ENCODE measurements around the gene RECQL.

RECQL gene, protein sequence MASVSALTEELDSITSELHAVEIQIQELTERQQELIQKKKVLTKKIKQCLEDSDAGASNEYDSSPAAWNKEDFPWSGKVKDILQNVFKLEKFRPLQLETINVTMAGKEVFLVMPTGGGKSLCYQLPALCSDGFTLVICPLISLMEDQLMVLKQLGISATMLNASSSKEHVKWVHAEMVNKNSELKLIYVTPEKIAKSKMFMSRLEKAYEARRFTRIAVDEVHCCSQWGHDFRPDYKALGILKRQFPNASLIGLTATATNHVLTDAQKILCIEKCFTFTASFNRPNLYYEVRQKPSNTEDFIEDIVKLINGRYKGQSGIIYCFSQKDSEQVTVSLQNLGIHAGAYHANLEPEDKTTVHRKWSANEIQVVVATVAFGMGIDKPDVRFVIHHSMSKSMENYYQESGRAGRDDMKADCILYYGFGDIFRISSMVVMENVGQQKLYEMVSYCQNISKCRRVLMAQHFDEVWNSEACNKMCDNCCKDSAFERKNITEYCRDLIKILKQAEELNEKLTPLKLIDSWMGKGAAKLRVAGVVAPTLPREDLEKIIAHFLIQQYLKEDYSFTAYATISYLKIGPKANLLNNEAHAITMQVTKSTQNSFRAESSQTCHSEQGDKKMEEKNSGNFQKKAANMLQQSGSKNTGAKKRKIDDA

DNA sequence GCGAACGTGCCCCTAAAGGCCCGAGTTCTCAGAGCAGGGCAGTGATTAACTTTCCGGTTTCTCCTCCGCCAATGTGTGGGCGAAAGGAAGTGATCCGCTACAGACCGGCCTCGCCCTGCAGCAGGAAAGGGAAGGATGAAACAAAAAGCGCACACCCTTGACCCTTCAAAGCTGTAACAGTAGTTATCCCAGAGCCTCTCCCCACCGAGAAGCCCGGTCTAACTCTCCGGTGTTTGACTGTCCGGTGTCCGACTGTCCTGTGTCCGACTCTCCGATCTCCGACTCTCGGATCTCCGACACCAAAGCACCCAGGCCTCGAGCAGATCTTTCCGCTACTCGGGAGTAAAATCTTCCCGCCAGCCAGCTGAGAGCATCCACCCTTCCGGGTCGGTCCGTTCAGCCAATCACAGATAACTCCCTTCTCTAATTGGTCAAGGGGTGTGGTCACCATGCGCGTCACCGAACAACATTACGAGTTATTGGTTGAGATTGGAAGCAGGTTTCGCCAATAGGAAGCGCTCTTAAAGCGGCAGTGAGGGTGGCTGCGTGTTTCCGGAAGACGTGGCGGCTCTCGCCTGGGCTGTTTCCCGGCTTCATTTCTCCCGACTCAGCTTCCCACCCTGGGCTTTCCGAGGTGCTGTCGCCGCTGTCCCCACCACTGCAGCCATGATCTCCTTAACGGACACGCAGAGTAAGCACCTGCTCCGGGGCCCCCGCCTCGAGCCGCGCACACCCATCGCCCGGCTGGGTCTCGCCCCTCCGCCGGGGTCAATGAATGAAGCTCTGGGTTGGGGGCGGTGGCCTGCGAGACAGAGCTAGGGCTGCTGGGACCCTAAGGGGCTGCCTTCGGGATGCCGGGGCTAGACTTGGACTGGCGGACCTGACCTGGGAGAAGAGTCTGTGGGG, at the start of gene RECQL, which contains the start of gene GOLT1B:
TSS of gene RECQL (minus strand) at position 378 of the 906 bp plus-strand sequence. CDS start 2,065 bp downstream, outside the sequence.
TSS of gene GOLT1B (plus strand) at position 532 of the 906 bp plus-strand sequence. CDS start at position 667, 135 bp downstream.
- peak; percentile 99 for DNase-seq

DNA sequence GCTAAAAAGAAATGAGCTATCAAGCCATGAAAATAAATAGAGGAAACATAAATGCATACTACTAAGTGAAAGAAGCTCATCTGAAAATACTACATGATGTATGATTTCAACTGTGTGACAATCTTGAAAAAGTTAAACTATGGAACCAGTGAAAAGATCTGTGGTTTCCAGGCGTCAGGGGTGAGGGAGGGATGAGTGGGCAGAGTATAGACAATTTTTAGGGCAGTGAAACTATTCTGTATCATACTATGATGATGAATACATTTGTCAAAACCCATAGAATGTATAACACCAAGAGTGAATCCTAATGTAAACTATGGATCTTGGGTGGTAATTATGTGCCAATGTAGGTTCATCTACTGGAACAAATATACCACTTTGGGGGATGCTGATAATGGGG, 46.0 kb upstream of the RECQL start:
- DNase-seq = no peak

DNA sequence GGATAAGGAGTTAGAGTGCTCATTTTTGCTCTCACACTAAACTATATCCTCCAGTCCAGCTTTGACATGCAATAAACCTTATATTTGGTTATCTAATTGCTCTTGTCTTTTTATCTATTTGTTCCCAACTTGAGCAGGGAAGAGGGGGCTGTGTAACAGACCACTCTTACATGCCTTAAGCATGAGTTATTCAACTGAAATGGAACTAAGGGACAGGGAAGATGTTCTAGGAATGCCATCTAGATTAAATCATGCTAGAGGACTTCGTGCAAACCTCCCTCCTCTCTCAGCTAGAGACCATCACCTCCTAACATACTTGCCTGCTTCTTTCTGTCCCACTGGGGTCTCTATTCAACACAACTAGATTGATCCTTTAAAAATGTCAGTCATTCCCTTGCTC, 45.3 kb upstream of the RECQL start:
- no peak for DNase-seq

DNA sequence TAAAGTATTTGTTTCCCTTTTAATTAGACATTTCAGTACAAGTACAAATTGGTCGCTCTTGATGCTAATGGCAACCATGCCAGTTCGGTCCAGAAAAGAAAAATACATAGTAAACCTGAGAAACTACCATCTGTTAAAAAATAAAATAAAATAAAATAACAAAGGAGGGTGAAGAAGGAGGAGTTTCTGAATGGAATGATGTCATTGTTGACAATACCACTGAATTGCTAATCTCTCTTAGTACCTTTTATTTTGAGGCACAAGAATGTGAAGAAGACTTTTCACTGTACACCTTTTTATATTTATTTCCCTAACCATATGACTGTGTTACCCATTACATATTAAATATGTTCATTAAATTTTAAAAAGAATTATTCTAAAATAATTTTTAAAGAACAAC, 44.1 kb upstream of the RECQL start:
- no peak for DNase-seq

DNA sequence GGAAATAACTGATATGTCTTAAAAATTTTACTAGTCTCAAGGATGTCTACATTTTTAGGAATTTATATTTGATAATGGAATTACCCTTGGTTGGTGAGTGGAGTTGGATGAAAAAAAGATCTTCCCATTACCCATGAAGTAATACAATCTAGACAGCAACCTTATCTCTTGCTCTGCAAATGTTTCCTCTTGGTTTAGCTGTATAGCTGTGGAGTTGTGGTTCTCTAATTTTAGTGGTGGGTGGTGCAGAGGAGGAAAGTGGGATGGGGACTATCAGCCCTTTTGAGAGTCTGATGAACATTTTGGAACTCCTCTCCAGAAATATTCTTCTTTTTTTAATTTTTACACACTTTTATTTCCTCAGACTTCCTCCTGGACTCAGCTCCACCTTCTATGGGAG, 41.7 kb upstream of the RECQL start:
- peak; percentile 37 for DNase-seq

DNA sequence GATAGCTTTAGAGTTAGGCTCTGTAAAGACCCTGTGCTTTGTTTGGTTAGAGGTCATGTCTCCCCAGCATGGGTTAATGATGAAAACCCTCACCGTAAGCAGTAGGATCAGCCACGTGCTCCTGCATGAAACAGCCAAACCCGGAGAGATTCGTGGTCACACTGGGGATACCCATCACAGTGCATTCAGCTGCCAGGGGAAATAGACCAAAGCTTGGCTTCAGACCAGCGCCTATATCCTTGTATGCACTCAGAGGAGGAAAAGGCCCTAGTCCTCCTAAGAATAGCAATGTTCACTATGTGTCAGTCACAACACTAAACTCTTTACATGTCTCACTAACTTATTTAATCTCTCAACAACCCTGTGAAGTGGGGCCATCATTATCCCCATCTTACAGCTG, 41.0 kb upstream of the RECQL start:
- DNase-seq = peak; percentile 12

DNA sequence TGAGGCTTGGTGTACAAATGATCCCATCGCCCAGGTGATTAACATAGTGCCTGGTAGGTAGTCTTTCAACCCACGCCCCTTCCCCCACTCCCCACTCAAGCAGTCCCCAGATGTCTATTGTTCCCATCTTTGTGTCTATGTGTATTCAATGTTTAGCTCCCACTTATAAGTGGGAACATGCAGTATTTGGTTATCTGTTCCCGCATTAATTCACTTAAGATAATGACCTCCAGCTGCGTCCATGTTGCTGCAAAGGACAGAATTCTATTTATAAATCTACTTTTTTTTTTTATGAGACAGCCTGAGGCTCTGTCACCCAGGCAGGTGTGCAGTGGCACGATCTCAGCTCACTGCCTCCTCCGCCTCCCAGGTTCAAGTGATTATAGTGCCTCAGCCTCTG, 40.3 kb upstream of the RECQL start:
- DNase-seq = no peak

DNA sequence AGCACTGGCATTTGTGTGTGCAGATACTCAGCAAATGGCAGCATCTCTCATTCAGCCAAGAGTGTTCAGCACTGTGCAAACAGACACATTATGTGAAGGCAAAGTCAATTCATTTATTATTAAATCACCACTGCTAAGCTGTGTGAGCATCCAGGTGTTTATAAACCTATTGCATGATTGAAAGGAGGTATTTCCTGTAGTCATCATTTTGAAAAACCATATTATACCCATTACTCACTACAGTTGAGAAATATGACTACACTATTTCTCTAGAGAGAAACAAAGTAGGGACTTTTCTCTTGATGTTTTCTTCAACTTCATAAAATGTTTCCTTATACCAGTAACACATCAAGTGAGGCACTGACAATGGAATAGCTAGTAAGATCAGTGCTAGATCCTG, 38.4 kb upstream of the RECQL start:
- DNase-seq = no peak

DNA sequence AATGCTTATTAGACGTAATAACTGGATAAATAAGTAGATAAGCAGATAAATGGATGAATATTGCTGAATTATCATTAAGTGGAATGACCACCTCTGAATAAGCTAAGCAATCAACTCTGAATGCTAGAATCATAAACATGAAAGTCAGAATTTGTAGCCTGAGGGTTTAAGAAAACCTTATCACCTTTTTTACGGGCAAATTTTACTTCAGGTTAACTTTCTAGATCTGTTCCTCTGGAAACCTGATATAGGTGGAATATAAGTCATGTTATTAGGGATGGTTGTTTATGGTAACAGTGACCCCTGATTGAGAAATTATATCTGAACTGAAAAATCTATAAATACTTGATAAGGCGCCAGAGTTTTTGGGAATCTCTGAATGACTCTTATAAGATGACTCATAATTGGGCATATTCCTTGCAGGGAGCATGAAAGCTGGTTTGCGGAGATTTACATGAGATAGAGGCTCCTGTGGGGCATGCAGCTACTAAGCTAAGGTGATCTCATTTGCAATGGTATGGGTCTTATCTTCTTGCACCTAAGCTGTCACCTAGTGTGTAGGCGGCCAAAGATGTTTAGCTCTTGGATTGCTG, 36.7 kb upstream of the RECQL start:
- no peak for DNase-seq

DNA sequence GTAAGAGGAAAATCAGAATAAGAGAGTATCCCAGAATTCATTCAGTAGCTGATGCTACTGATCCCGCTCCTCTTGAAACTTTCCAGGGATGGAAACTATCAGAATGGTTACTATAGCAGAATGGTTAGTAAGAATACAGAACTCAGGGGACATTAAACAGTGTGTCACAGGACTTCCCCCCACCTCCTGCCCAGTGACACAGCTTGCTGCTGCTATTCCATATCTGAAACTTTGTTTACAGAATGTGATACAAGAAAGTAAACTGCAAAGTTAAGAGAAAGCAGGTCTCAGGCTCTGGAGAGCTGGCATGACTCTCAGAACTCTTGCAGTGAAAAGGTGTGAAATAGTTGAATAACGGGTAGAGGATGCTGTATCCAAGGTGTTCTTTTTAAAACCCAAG, 28.0 kb upstream of the RECQL start:
- no peak for DNase-seq

DNA sequence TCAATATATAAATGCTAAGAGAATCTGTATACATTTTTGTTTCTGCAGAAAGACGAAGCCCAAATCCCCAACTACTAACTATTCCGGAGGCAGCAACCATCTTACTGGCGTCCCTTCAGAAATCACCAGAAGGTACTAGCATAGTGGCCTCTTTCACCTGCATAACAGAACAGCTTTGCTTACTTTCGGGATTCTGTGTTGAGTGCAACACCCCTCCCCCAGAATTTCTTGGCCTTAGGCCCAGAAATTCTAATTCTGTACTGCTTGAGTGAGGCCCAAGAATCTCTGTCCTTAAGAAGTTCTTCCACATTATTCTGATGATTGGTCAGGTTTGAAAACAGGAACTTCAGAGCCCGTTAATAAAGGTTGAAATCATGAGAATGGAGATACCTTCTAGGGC, 27.5 kb upstream of the RECQL start:
- no peak for DNase-seq

DNA sequence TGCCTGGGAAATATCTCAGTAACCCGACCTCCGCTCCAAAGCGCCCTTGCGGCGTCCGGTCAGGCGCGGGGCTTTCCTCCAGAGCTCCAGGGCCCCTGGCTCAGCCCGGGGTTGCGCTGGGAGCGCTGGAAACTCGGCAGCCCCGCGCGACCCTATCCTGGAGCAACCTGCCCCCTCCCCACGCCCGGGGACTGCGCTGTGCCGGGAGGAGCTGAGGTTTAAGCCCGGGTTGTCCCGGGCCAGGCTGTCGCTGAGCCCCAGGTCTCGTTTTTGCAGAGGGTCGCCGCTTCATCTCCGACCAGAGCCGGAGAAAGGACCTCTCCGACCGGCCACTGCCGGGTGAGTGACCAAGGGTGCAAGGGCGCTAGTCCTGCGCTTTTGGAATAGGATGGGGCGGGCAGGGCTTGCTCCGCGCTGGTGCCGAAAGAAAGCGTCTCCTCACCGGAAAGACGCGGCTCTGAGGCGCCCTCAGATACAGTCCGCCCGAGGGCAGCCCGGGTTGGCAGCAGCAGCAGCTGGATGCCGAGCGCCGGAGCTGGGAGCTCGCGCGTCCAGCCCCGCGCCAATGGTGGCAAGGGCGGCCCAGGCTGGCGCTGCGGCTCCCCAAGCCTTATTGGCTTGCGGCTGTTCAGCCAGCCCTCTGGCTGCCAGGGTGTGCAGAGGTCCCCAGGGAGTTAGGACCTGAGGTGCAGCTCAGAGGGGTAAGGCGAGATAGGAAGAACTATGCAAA, 26.2 kb upstream of the RECQL start:
- DNase-seq = peak; percentile 55

DNA sequence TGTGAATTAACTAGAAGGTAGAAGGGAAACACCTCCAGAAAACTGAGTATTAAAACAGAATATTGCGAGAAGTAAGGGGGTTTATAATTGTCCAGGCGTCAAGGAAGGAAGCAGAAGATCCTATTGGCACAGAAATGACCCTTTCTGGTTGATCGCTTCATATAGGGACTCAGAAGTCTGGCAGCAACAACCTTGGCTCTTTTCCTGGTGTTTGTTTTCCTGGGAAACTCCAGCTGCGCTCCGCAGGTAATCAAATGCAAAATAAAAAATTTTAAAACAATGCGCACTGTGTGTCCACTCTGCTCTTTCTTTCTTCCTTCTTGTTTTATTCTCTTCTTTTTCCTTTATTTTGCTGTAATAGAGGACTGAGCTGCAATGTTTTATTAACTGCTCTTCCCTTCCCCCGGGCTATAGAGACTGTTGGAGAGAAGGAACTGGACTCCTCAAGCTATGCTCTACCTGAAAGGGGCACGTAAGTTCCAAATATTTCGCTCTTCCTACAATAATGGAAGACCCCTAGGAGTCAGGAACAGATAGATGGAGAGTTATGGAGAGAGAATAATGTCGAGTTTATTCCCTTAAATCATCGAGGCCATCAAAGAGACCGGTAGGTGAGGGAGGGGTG, 25.4 kb upstream of the RECQL start:
- DNase-seq = no peak

DNA sequence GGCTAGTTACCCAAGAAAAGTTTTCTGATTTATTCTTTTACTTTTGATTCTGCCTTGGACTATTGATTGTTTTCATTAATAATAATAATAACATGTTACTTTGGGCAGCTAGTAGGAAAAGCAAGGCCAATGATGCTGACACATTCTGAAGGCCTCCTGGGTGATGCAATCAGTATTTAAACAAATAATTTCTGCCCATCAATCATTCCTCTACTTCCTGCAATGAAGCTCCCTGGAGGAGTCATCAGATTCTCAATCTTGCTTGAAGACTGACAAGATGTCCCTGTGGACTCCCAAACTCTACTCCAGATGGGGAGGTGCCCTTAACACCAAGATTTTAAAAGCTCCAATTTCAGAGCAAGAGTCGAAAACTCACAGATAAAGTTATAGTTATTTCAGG, 24.6 kb upstream of the RECQL start, which contains the start of gene SPX:
TSS of gene SPX (plus strand) at position 244 of the 400 bp plus-strand sequence. CDS start 177 bp downstream, outside the sequence.
- no peak for DNase-seq

DNA sequence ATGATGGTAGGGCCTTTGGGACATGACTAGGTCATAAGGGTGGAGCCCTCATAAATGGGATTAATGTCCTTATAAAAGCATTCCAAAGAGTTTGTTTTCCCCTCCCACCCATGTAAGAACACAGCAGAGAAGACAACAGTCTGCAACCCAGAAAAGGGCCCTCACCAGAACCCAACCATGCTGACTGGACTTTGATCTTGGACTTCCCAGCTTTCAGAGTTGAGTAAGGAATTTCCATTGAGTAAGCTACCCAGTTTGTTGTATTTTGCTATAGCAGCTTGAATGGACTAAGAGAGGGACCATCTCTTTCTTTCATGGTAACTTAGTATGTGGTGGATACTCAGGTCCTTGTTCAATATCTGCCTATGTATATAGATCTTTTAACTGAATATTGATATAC, 21.7 kb upstream of the RECQL start:
- DNase-seq = no peak

DNA sequence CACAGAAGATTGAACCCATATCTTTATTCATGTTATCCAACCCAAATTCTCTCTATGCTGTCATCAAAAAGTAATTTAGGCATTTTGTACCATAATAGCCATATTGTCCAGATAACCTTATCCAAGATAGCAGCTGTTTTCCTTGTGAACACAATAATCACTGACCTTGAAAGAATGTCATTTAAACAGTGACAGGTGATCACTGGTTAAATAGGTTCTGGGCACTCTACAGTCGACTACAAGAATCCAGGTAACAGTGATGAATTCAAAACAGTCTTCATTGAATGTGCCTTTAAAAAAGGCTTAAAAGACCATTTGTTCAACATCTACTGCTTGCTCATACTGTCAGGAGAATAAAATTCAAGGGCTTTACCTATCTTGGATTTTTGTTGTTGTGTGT, 20.1 kb upstream of the RECQL start:
- no peak for DNase-seq

DNA sequence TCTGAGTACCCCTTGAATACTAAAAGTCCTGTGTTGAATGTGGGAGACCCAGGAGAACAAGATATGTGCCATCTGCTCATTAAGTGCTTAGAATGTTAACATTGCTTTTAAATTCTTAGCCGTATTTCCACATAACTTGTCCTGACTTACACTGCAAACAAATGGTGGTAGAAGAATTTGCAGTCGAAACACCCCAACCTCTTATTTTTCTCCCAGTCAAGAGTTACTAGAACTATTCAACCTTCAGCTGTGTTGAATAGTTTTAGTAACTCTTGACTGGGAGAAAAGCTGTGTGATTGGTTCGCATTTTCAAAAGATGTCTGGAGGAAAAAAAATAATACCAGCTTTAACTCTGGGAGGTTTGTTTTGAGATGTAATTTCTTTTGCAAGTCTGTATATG, 17.0 kb upstream of the RECQL start:
- DNase-seq = no peak

DNA sequence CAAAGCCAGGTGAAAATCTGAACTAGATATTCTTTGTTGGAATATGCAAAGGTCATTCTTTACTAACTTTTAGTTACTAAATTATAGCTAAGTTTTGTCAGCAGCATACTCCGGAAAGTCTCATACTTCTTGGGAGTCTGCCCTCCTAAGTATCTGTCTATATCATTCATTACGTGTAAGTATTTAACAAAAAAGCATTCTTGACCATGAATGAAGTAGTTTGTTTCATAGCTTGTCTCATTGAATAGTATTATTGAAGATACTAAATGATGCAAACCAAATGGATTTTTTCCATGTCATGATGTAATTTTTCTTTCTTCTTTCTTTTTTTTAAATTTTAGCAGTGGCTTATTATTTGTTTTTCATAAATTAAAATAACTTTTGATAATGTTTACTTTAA, 14.8 kb upstream of the RECQL start:
- no peak for DNase-seq

DNA sequence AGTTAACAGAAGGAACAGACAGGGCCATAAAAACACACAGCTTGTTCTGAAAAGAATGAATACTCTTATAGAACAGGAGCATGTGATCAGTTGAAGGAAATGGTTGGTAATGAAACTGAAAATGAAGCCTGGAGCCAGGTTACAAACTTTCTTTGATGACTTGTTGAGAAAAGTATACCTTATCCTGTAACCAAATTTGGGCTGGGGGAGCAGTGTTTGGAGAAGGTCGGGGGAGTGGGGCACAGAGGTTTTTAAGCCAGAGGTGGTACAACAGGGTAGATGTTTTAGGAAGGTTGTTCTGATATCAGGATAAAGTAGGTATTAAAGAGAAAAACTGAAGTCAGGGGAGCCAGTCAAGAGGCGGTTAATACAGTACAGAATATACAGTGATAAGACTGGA, 8.3 kb upstream of the RECQL start:
- DNase-seq = no peak

DNA sequence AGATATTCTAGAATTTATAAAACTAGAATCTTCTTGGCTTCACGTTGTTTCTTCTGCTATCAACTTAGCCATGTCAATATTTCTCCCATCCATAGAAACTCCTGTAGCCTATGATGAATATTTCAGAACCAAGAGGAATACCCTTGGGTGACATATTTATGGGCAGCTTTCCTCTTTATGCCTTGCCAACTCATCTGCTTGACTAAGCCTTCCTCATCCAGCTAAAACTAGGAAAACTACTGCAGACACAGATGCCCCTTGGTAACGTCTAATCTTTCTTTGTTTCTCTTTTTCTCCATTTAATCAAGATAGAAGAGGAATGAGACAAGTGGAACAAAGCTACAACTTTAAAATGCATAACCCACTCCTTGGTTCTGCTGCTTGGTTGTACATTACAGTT, 6.4 kb upstream of the RECQL start:
- no peak for DNase-seq

DNA sequence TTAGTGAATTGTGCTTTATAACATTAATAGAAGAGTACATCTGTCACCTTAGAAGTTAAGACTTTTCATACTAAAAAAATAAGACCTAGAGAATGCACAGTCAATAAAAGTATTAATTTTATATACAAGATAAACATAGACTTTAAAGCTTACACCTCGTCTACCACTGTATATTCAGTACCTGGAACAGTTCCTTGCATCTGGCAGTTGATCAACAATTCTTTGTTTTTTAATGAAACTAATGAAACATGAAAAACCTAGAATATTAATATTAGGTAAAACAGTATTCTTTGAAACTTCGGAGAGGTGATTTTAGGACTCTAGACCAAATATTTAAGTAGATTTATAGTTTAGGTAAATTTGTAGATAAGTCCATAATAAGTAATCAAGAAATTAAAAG, 4.5 kb upstream of the RECQL start:
- DNase-seq = no peak

DNA sequence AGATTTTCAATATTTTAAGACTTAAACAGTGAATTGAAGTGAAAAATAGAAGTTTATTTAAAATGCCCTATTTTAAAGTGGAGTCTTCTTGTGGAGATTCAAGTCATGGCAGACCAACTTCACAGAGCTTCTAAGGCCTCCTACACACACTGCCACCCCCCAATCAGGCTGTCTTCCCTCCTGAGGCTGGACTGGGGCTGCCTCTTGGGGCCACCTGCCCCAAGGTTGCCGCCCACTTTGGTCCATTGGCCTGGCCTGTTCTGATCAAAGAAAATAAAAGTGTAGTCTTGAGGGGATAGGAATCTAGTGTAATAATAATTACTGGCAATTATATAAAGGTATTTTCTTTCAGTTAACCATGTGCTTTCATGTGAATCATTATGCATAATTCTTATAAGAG, 1.4 kb upstream of the RECQL start:
- no peak for DNase-seq

Measured in hematopoietic multipotent progenitor cell treated with erythropoietin and hydrocortisone succinate and interleukin-3 and kit ligand, for 8 days (in vitro differentiated cells).